GM11168 (cell line): Measurements from ENCODE around the gene SRSF9.

Experiments
- in situ Hi-C: fragments of 300-500 bp; cut with MboI; formaldehyde crosslinking; loops from one replicate; pipeline ENCODE4 v1.12.0; 2022; ENCODE audit warnings: low sequenced_read_pairs; ENCODE audit not compliant: unreplicated experiment

Gene SRSF9

DNA sequence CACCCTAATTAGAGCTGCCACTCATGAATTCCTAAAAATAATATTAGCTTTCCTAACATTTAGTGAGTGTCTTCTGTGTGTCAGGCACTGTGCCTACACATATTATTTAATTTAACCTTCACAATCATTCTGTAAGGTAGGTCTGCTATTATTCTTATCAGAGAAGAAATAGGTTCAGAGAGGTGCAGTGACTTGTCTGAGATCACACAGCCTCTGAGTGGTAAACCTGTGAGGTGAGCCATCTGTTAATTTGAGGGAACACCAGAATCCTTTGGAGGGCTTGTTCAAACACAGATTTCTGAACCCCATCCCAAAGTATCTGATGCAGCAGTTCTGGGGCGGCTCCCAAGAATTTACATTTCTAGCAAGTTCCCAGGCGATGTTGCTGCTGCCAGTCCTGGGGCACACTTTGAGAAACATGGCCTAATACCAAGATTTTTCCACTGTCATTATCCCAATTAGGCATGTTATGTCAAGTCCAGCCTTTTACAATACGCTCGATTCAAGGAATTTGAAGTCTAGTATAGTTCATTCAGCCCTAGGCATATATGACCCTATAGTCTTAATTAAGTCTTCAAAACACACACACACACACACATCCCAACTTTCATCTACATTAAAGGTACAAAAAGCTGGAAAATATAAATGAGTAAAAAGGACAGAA, 51.5 kb downstream of the SRSF9 start:
- in situ Hi-C loops, result no loop called here

DNA sequence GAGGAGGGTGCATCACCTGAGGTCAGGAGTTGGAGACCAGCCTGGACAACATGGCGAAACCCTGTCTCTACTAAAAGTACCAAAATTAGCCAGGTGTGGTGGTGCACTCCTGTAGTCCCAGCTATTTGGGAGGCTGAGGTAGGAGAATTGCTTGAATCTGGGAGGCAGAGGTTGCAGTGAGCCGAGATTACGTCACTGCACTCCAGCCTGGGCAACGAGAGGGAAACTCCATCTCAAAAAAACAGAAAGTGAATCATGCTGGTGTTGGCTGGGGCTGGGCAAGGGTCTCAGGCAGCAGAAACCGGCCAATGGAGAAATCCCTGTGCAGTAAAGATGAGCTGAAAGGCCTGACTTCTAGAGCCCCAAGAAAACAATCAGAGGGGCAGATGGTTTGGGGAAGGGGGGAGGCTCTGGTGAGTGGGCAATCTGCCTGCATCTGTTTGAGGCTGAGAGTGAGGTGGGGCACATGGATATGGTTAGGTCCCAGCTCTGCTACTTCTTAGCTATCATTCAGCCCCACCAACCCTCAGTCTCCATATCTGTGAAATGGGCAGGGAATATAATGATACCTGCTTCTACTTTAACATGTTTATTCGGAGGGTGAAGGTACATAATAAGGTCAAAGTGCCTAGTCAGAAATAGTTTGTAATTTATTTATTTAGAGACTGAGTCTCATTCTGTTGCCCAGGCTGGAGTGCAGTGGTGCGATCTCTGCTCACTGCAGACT, 52.9 kb downstream of the SRSF9 start:
- in situ Hi-C loops, result no loop called here

DNA sequence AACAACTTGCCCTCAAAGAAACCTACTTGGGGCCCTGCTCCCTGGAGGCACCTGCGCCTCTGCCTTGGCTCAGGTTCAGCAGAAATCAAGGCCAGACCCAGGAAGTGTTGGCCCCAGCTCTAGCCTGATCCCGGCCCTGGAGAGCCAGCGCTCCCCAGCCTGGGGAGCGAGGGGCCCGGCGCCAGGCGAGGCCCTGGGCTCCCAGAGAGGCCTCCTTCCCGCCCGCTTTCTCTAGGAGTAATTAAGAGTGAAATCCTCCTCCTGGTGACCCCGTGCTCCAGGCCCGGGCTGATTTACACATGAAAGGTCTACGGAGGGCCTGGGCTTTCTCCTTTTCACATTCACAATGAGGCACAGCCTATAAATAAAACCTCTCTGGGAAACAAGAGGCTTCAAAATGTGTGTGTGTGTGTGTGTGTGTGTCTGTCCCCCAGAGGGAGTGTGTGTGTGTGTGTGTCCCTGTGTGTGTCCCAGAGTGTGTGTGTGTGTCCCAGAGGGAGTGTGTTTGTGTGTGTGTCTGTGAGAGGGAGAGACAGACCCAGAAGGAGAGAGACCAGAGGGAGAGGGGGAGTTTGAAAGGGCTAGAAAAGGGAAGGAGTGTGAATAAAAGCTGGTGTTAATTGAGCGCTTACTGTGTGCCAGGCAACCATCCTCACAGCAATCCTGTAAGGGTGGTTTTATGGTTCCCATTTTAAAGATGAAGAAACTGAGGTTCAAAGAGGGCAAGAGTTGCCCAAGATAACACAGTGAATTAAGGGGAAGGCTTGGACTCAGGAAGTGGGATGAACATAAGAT, 55.5 kb downstream of the SRSF9 start:
- in situ Hi-C loops, result no loop called here

DNA sequence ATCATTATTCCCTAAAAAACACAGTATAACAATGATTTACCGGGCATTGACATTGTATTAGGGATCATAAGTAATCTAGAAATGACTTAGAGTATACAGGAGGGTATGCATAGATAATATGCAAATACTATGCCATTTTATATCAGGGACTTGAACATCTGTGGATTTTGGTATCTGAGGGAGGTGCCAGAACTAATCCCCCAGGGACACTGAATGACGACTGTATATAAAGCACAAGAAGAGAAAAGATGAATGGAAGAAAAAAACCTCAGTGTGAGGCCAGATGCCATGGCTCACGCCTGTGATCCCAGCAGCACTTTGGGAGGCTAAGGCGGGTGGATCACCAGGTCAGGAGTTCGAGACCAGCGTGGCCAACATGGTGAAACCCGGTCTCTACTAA, 57.1 kb downstream of the SRSF9 start:
- in situ Hi-C loops, result no loop called here
